Stimulated activated CD4-positive, alpha-beta T cell treated with anti-CD3 and anti-CD28 coated beads, TNF-alpha, amount 100 ng/mL, for 1 hour (primary cell): ENCODE results near the gene C13orf46.

Experiments used
- DNase-seq, 3 donors: peaks; one replicate each; pipeline ENCODE4 v3.0.0-alpha.2; 2020; ENCODE audit warnings: low read depth in 3 of 3, low spot score in 1 of 3

Gene C13orf46

DNA sequence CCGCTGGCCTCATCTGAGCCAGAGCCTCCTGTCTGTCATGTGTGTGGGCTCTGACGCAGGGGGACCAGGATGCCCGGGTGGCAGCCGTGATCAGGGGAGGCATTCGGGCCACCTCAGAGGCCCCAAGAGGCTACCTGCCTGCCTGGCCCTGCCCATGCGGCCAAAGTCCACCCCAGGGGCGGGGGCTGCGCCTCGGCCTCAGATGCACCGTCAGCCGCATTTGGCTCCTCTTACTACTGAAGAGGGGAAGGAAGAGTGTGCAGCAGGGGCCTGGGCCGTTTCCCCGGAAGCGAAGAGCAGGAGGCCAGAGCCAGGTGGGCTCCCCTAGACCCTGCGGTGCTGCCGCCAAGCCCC, 34.0 kb downstream of the C13orf46 start:
- DNase-seq: no peak

DNA sequence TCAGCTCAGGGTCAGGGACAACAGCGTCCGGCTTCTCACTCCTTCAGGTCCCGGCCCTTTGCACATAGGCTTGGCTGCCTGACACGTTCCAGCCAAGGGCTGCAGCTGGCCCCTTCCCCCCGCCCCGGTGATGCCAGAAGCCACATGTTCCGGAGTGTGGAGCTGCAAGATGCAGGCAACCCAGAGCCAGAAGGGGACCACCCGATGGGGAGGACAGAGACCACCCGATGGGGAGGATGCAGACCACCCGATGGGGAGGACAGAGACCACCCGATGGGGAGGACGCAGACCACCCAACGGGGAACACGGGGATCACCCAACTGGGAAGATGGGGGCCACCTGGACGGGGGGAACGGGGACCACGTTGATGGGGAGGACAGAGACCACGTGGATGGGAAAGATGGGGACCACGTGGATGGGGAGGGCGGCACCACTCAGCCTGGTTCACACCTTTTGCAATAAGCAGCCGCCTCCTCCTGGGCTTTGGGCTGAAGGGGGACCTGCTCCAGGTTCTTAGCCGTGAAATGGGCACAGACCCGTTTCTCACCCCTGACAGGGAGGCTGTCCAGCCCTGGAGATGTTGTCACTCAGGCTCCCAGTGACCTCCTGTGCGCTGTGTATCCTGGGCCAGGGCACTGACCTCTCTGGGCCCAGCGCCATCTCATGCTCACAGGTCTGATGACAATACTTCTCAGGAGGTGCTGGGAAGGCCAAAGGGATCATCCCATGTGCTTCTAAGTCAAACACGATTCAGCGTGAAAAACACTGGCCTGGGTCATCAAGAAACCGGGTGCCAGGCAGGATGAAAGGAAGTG, 34.5 kb downstream of the C13orf46 start:
- no peak for DNase-seq

DNA sequence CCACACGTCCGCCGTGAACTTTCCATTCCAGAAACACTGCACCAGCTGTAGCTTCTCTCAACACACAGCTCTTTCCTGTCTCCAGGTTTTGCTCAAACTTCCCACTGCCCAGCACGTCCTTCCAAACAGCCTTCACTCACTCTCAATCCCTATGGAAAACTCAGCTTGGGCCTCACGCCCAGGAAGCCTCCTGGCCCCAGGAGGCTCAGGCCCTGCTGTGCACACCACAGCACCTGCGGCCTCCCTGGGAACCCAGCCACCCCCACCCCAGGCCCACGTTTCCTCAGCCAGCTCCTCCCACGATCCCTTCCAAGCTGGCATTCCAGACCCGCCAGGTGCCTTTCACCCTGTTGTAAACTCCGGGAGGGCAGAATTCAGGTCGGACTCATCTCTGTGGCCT, 35.2 kb downstream of the C13orf46 start:
- no peak for DNase-seq

DNA sequence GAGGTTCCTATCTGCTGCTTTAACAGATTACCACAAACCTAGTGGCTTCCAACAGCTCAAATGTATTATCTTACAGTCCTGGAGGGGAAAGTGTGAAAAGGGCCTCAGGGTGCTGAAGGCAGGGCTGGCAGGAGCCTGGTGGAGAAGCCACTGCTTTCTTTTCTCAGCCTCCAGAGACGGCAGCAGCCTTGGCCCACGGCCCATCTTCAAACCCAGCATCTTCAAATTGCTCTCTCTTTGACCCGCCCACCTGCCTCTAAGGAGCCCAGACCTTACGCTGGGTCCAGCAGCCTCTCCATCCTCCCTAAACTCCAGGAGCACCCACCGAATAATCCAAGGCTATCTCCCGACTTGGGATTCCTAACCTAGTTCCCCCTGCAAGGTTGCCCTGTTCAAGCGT, 35.6 kb downstream of the C13orf46 start:
- DNase-seq: no peak

DNA sequence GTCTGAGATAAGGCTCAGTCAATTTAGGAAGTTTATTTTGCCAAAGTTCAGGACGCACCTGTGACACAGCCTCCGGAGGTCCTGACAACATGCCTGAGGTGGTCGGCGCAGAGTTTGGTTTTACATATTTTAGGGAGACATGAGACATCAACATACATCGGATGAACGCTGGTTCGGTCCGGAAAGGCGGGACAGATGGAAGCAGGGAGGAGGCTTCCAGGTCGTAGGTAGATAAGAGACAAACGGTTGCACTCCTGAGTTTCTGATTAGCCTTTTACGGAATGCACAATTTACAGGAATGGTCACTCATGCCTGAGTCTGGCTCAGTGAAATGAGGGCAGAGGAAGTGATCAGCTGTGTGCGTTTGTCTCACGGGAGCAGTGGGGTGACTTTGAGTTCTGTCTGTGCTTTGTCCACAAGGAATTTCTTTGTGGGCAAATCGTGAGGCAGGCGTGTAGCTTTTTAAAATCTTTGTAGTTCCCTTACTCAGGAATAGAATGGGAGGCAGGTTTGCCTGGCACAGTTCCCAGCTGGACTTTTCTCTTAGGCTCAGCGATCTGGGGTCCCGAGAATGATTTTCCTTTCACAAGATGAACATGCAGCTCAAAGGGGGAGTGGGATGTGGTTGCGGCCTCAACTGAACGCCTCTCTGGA, 36.2 kb downstream of the C13orf46 start:
- DNase-seq: no peak

- DNase-seq: no peak
Measured at GRCh38 chr13:113937073-113937472, 36.8 kb downstream of the C13orf46 start.

DNA sequence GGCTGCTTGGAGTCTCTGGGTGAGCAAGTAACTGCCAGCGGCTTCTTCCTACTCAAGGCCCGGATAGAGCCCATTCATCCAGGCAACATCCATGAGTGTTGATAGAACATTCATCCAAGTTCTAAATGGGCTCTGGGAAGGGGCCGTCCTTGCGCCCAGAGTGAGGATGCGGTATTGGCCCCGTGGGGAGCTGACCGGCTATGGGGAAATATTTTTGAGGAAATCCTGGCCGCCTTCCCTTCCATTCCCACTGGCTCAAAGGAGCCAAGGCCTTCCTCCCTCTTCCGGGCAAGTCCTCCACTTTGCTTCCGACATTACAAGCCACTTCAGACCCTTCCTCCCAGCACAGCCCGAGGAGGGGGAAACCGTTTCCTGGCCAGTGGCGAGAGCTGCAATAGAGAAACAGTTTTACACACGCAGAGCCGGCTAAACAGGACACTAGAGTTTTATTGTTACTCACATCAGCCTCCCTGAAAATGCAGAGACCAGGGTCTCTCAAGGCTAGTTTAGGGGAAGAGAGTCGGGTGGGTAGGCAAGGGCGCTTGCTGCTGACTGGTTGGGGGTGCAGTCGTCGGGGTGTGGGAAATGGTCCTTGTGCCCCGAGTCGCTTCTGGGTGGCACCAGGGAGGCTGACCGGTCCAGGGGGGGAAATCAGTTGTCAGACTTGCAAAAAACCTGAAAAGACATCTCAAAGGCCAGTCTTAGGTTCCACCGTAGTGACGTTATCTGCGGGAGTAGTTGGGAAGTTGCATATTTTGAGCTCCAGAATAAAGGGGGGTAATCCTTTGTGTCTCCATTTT, 37.5 kb downstream of the C13orf46 start:
- DNase-seq: no peak

GRCh38 chr13:113935001-113935844, 38.7 kb downstream of the C13orf46 start:
- no peak for DNase-seq

GRCh38 chr13:113934576-113934975, 39.3 kb downstream of the C13orf46 start:
- DNase-seq: no peak

DNA sequence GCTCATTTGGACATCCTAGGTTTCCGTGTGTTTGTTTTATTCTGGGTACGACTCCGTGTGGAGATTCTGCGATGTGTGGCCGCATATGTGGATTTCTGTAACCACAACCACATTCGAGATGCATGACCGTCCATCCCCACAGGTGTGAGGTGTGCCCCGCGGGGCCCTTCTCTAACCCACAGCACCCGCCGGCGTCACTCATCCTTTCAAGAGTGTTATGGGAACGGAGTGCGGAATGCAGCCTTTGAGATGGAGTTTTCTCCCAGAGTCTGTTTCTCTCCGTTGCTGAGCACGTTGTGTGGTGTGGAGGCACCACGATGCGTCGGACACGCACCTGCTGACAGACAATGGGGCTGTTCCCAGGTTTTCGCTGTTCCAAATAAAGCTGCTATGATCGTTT, 40.0 kb downstream of the C13orf46 start:
- no peak for DNase-seq

- no peak for DNase-seq
Measured at GRCh38 chr13:113931841-113932459, 41.9 kb downstream of the C13orf46 start.

DNA sequence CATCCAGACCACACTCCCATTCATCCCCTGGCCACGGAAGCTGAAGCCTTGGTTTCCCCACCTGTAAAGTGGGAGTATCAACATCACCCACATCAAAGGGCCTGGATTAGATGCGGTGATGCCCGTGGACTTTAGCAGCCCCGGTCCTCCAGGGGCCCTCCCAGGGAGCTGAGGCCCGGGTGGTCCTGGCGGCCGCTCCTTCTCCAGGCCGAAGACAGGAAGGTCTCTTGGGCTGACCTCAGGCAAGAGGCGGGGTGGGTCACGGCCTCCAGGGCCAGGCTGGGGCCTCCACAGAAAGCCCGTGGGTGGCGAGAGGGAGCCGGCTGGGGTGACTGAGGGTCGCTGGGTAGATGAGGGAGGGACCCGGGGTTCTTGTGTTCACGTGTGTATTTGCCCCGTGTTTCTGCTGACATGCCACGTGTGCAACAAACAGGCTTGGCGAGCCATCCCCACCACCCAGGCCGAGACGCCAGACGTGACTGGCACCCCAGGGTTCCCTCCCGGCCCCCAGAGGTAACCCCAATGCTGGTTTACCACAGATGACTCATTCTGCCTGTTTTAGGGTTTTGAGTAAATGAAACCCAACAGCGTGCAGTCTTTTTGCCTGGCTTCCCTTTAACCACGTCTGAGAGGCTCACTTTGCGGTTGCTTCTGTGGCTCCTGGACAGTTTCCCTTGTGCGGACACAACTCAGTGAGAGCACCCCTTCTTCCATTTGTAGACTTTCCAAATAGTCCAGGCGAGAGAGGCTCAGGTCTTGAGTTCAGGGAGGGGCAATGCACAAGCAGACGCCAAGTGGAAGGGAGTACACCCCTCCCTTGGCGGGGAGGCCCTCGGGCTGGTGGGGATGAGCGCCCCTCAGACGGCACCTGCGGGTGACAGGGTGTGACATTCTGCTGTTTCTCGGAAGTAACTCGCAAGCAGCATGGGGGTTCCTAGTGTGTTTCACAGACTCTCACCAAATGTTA, 42.9 kb downstream of the C13orf46 start:
- DNase-seq: peak in 1 of 3 donors; percentile 13

- no peak for DNase-seq
Measured at GRCh38 chr13:113929628-113930615, 44.0 kb downstream of the C13orf46 start.

DNA sequence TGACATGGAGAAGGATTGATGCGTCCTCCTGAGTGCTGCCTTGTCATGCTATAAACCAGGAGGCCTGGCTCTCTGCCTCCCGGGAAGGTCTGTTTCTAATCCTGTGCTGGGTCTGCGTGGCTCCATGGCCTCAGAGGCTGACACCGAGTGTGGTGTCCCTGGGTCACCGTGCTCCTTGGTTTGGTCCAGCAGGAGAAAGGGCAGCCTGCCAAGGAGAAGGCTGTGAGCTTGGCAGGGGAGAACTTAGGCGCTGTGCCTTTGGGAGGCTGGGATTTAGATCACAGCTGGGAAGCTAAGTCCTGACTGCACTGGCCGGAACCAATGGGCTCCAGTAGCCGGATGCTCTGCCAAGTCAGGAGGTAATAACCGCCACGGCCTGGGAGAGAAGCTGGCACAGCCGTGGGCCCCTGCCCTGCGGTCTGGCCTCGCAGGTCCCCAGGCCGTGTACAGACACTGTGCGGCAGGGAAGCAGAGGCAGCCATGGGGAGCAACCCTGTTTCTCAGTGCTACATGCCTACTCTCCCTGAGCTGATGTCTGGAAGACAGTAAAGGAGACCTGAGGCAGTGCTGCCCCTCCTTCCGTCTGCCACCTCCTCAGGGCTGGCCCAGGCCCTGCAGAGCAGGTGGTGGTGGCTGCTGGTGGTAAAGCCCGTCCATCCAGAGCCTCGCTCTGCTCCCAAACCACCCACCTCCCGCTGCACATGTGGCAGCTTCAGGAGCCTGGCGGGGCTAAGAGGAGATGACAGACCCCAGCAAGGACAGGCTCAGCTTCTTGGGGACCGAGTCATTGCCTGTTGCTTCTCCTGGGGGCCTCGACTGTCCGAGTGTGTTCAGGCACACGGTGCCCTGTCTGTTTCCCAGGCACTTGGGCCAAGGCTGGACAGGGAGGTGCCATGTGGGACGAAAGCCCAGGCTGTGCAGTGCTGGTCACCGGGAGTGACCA, 44.9 kb downstream of the C13orf46 start:
- DNase-seq: no peak

GRCh38 chr13:113927661-113928581, 46.0 kb downstream of the C13orf46 start:
- no peak for DNase-seq
